Measurements from ENCODE around the gene LORICRIN.

LORICRIN gene

DNA sequence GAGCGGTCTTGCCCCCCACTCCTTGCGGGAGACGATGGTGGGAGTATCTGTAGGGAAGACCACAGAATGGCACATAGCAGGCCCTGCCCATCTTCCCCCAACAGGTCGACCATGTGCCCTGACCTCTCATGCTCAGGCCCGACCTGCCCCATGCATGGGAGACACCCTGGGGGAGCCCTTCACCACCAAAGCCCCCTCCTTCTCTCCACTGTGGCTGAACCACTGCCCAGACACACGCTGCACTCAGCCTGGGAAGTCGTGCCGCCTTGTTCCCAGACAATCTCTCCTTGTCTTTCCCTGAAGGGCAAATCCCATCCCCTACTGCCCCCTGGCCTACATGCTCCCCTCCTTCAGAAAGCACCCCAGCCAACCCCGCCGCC lies 47.7 kb downstream of the LORICRIN start:
- no peak for DNase-seq

DNA sequence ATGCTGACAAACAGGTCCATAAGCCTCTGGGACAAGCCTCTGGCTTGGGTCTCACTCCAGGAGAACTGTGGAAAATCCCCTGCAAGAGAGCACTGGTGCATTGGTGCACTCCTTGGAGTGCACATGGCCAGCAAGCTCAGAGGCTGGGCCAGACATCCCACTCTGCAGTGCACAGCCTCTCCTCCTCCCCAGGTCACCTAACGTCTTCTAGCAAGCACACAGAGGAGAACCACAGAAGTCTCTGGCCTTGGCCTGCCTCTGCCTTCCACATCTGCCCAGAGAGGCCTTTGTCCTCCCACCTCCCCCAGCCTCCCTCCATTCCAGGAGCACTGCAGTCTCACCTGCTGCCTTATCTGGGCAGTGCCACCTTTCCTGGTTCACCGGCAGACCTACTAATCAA lies 49.1 kb downstream of the LORICRIN start:
- no peak for DNase-seq

DNA sequence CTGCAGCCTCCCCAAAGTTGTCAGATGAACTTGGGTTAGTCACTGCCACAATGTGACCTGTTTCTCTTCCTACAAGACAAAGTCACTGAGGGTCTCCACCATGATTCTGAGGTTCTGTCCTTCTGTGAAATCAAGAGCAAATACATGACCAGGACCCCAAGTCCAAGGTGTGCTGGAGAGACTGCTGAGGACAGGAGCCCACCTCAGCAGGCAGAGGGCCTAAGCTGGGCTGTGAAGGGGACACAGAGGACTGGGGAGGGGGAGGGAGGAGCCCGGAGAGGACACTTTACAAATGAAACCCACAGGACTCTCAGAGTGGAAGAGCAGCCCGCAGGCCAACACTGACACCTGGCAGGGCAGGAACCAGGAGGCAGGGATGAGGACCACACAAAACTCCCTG lies 50.0 kb downstream of the LORICRIN start:
- DNase-seq: no peak

DNA sequence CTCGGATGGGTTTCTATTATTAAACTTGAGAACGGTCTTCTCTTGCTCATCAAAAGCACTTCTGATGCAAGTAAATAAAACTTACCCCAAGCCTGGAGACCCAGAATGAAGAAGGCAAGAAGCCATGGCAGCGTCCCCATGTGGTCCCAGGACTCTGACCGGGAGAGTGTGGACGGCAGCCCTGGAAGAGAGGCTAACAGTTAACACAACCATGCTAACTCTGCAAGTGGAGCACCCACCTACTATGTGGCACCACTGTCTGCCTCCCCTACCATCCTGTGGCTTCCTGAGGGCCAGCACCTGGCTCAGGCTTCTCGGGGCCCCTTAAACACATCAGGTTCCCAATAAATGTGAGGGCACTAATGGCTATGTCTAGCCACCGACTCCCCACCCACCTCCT lies 51.0 kb downstream of the LORICRIN start:
- no peak for DNase-seq
